ENCODE data around the gene SLC23A2.

DNA sequence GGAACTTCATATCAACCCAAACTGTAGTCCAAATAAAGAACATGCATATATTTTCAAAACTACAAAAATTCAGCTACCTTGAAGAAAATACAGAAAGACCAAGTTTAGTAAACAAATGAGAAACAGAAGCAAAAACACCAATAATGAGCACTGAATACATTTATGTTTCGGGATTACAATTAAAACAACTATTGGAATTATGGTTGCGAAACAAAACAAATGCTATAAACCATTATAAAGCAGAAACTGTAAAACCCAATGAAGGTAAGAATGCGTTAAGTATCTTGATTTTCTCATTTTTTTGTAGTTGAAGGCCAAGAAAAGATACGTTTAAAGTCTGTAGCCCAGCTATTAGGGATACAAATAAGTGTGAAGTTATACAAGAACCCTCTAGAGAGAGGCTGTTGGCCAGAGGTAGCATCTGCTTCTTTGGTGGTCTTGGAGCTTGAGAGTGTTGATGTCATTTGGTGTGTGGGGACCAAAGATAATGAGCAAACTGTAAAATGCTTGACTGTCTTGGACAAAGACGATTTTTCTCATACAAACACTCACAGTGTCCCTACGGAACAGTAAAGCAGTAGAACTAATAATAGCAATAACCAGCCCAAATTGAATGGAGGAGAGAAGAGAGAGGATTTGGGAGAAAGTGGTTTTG, 168.1 kb downstream of the SLC23A2 start:
- TF ChIP-seq, protein P1, sequence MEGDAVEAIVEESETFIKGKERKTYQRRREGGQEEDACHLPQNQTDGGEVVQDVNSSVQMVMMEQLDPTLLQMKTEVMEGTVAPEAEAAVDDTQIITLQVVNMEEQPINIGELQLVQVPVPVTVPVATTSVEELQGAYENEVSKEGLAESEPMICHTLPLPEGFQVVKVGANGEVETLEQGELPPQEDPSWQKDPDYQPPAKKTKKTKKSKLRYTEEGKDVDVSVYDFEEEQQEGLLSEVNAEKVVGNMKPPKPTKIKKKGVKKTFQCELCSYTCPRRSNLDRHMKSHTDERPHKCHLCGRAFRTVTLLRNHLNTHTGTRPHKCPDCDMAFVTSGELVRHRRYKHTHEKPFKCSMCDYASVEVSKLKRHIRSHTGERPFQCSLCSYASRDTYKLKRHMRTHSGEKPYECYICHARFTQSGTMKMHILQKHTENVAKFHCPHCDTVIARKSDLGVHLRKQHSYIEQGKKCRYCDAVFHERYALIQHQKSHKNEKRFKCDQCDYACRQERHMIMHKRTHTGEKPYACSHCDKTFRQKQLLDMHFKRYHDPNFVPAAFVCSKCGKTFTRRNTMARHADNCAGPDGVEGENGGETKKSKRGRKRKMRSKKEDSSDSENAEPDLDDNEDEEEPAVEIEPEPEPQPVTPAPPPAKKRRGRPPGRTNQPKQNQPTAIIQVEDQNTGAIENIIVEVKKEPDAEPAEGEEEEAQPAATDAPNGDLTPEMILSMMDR (IDR thresholded peaks at IDR 0.05), result no peak
- TF ChIP-seq POLR2A (IDR thresholded peaks at IDR 0.05), result no peak
